ENCODE data around the gene SAMD14. TPM values are rescaled to one million over a fixed set of nuclear protein-coding genes. Genes with fewer than 3 reads are reported as not detected.

Gene SAMD14
- polyA plus RNA-seq, 1 experiment: 3.5 TPM

- CTCF ChIA-PET: interaction anchor here (0.5 to 4.5 kb wide), 9 partner anchors 9 to 271 kb away, joined by 3 to 171 read pairs (median 4); no protein-coding TSS in a partner anchor
- no peak overlapping the region for H3K4me3 ChIP-seq (ENCODE audit: low read depth, low read length)
- H3K9me3 ChIP-seq (ENCODE audit: control insufficient read depth, insufficient read depth, low read length): no peaks in the 10 kb centered on the region
- no peak for DNase-seq (ENCODE audit: low read depth, low spot score)
- H3K27me3 ChIP-seq (ENCODE audit: control insufficient read depth, insufficient read depth, low read length): no peaks in the 10 kb centered on the region
- POLR2A ChIA-PET: interaction anchor here (0.6 to 0.7 kb wide), 2 partner anchors 187 to 597 kb away, joined by 3 to 7 read pairs; no protein-coding TSS in a partner anchor
- no peak overlapping the region for H3K27ac ChIP-seq (ENCODE audit: low read depth, low read length)
- no peak for TF ChIP-seq CTCF (IDR thresholded peaks at IDR 0.05; ENCODE audit: low read depth, low read length)
Observed at GRCh38 chr17:50091918-50092285, 38.1 kb downstream of the SAMD14 start.

- H3K9me3 ChIP-seq (ENCODE audit: control insufficient read depth, insufficient read depth, low read length): no peaks in the 10 kb centered on the region
- no peaks in the 10 kb centered on the region for H3K27me3 ChIP-seq (ENCODE audit: control insufficient read depth, insufficient read depth, low read length)
- H3K4me3 ChIP-seq (ENCODE audit: low read depth, low read length): no peak overlapping the region
- CTCF ChIA-PET: interaction anchor here (0.5 to 4.5 kb wide), 8 partner anchors 10 to 204 kb away, joined by 3 to 171 read pairs (median 6); no protein-coding TSS in a partner anchor
- H3K27ac ChIP-seq (ENCODE audit: low read depth, low read length): no peak overlapping the region
- POLR2A ChIA-PET: no interaction called here
- TF ChIP-seq CTCF (IDR thresholded peaks at IDR 0.05; ENCODE audit: low read depth, low read length): no peak
- DNase-seq (ENCODE audit: low read depth, low spot score): no peak
Observed at GRCh38 chr17:50090971-50091917, 38.7 kb downstream of the SAMD14 start.

GRCh38 chr17:50090071-50090470 is 39.9 kb downstream of the SAMD14 start:
- no peak for TF ChIP-seq CTCF (IDR thresholded peaks at IDR 0.05; ENCODE audit: low read depth, low read length)
- H3K27me3 ChIP-seq (ENCODE audit: control insufficient read depth, insufficient read depth, low read length): no peaks in the 10 kb centered on the region
- CTCF ChIA-PET: interaction anchor here (0.8 kb wide), 1 partner anchor 94 kb away, joined by 3 read pairs; no protein-coding TSS in a partner anchor

GRCh38 chr17:50088952-50089825 is 40.8 kb downstream of the SAMD14 start:
- Histone ChIP-seq H3K27me3 (ENCODE audit: control insufficient read depth, insufficient read depth, low read length) (no peaks in the 10 kb centered on the region), H3K9me3 (ENCODE audit: control insufficient read depth, insufficient read depth, low read length) (no peaks in the 10 kb centered on the region), H3K27ac (ENCODE audit: low read depth, low read length) (no peak overlapping the region), H3K4me3 (ENCODE audit: low read depth, low read length) (no peak overlapping the region)
- POLR2A ChIA-PET: no interaction called here
- DNase-seq (ENCODE audit: low read depth, low spot score): no peak
- TF ChIP-seq CTCF (IDR thresholded peaks at IDR 0.05; ENCODE audit: low read depth, low read length): no peak
- CTCF ChIA-PET: no interaction called here

More at GRCh38 chr17:50090071-50090470, 39.9 kb downstream of the SAMD14 start:
- DNase-seq (ENCODE audit: low read depth, low spot score): no peak
- H3K27ac ChIP-seq (ENCODE audit: low read depth, low read length): no peak overlapping the region
- POLR2A ChIA-PET: no interaction called here
- no peak overlapping the region for H3K4me3 ChIP-seq (ENCODE audit: low read depth, low read length)
- no peaks in the 10 kb centered on the region for H3K9me3 ChIP-seq (ENCODE audit: control insufficient read depth, insufficient read depth, low read length)

All from AG04450 (cell line).